GM18909 (cell line): Measurements from ENCODE around the gene KCNIP1.
A peak's percentile ranks its signal among the peaks of the same experiment; 100 is the strongest.

Experiments used
- ATAC-seq: cut with Tn5 transposase; IDR thresholded peaks from one replicate; pipeline ENCODE4 v1.9.1; 2021; ENCODE audit warnings: mild to moderate bottlenecking; ENCODE audit not compliant: unreplicated experiment, poor library complexity

Gene KCNIP1

DNA sequence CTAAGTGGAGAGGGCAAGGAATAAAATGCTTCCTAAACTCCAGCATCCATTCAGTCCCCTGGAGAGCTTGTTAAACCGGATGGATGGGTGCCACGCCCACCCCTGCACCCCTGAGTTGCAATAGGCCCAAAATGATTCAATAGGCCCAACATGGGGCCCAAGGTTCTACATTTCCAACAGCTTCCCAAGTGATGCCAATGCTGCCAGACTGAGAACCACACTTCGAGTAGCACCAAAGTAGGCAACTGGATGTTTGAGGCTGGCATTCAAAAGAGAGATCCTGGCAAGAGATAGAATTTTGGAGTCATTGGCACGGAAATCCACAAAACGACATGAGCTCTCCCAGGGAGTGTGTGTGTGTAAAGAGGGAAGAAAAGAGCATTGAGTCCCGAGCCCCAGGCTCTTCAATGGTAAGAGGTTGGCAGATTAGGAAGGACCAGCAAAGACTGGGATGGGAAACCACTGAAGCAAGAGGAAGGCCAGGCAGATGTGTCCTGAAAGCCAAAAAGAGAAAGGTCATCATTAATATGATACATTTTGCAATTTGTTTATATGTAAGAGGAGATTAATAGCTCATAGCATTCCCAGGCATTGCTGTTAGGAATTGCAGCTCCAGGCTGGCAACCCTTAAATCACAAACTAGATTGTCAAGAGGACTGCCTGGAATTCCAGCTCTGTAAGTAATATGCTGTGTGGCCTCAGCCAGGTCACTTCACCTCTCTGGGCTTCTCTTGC, 130.6 kb downstream of the KCNIP1 start:
- ATAC-seq = no peak

- no peak for ATAC-seq
Observed at GRCh38 chr5:170635706-170636105, 131.9 kb downstream of the KCNIP1 start.

DNA sequence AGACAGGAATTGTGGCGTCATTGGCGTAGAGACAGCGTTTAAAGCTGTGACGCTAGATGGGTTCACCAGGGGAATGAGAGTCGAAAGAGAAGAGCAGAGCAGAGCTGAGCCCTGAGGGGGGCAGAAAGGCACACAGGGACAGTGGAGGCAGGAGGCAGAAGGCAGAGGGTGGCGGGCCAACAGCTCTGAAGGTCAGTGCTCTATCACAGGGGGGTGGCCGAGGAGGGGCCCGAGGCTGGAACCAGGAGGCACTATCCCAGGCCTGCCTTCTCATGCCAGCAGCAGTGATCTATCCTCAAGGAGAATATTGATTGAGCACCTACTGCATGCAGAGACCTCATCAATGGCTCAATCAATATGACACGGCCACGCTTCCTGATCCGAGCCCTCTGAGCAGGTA, 132.4 kb downstream of the KCNIP1 start:
- no peak for ATAC-seq

DNA sequence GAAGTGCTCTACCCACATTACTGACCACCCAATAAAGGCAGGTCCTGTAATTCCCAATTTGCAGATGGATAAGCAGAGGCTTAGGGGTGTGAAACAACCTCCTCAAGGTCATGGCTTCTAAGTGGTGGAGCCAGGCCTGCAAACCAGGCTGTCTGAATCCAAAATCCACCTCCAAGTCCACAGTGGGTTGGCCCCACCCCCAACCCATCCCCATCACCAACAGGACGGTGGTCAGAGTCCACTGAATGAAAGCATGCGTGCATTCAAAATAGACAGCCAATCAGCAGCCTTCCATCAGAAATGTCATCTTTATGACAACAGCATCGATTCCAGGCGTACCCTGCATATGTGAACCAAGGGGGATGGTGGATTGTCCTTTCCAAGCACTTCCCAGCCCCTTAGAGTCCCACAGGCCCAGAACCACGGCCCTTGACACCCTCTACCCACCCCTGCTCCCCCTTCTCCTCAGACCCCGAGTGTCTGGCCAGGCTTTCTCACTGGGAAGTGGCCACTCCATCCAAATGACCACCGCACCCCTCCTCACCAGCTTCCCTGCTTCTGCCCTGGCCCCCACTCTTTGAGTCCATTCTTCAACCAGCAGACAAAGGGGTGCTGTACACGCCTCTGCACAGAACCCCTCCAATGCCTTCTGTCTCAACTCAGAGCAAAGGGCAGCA, 133.1 kb downstream of the KCNIP1 start:
- no peak for ATAC-seq

DNA sequence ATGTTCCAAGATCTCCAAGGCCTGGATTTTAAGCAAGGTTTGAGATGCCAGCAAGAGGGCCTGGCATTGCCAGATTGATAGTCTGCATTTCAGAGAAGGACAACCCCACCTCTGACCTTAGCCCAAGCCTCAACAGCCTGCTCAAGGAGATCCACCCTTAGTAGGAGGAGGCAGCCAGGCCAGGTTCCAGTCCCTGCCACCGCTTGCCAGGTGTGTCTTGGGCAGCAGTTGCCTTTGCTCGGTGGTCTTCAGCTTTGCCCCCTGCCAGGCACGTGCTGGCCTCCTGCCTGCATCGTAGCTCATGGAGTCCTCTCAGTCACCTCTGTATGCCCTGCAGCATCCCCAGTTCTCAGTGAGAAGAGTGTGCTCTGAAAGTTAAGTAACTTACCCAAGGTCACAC, 134.2 kb downstream of the KCNIP1 start:
- no peak for ATAC-seq

- peak; percentile 75 for ATAC-seq
Observed at GRCh38 chr5:170638454-170639220, 134.8 kb downstream of the KCNIP1 start.

DNA sequence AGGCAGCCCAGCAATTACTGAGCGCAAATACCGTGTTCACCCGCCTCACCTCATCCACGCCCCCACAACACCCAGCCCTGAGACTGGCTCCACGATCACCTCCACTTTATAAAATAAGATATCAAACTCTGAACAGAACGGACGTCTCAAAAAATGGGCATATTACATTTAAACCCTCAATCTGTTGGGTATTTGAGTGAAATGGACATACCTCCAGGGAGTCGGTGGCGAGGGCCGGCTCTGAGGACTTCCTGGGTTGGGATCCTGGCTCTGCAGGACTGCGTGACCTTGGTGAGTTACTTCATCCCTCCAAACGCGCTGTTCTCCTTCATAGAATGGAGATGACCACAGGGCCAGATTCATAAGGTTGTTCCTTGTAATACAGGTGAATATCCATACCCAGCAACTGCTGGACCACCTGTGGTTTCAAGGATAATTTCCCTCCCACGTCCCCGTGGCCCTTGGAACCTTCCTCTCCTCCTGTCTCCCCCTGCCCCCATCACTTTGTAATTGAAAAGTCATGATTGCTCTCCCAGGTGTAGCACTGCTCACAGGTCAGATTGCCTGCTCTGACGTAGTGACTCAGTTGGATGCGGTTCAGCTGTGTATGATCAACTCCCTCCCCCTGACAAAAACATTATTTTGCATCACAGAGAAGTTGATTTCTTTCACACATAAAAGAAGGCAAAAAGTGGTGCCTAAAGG, 135.6 kb downstream of the KCNIP1 start:
- ATAC-seq = no peak

DNA sequence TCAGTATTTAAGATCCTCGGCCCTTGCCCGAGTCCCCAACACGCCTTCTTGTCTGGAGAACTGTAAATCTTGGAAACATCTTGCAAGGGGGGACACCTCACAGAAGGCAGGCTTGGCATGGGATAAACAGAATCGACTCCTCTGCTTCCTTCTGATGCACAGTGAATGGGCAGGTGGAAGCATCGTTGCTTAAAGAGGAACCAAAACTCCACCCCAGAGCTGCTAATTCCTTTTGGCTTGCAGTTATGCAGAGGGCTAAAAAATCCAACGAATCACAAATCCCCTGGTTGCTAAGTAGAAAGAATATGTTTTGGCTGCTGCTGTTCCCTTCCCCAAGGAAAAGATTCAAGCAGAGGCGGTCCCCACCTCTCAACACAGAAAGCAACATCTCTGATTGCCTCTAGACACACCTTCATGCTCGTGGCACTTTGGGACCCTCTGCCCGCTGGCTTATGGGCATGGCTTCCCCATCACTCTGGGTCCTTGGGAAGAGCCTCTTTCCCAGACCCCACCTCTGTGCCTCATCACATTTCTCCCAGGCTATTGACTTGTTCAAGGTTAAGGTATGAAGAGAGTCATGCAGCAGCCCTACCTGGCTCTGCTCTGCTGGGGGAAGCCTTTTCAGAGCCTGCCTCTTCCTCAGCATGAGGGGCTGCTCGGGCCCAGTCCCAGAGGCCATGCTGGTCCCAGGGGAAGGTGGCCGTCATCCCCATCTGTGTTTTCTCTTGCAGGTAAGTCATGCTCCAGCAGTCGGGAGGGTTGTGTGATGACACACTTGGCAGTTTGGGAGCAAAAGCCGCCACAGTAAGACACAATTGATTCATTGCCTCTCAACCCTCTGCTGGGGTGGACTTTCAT, 137.1 kb downstream of the KCNIP1 start:
- no peak for ATAC-seq

GRCh38 chr5:170641589-170642031, 137.8 kb downstream of the KCNIP1 start:
- no peak for ATAC-seq

DNA sequence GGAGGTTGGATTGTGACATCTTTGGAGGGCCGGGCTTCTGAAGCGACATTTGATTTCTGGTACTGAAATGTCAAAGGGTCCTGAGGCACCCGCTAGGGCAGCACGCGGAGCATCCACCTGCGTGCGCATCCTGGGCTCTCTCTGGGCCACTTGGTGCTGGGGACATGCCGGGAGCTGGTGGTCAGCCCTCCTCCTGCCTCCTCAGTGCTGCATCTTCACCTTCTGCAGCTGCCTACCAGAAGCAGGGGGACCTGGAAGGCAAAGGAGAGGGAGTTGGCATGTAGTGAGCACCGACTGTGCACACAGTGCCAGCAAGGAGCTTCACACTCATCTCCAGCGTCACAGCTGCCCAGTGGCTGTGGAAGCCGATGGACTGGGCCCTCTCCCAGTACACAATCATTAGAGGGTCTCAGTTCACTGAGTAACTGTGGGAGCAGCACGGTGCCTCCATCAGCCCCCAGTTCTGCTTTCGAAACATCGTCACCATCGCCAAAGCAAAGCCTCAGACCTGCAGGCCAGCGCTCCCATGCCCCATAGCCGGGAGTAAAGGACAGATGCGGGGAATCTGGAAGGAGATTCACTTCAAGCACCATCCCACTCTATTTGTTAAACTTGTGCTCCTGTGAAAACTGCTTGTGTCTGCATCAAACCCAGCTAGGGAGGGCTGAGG, 138.4 kb downstream of the KCNIP1 start:
- ATAC-seq = no peak

GRCh38 chr5:170642776-170643436, 139.1 kb downstream of the KCNIP1 start:
- no peak for ATAC-seq

DNA sequence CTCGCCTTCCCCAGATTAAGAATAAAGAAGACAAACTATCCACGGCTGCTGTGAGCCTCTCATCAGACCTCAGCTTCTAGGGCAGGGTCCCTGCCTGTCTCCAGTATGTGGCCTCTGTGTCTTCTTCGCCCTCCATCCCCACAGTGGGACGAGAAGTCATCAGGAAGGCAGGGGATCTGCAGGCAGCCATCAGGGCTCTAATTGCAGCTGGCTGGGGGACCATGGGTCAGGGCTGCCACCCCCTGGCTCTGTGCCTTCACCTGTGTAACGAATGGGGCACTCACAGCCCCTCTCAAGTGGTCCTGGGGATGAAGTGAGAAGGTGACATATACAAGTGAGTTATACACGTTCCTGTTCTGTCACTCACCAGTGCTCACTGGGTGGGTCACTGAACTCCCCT, 139.8 kb downstream of the KCNIP1 start:
- ATAC-seq = no peak

GRCh38 chr5:170644501-170644900, 140.7 kb downstream of the KCNIP1 start:
- ATAC-seq = no peak

DNA sequence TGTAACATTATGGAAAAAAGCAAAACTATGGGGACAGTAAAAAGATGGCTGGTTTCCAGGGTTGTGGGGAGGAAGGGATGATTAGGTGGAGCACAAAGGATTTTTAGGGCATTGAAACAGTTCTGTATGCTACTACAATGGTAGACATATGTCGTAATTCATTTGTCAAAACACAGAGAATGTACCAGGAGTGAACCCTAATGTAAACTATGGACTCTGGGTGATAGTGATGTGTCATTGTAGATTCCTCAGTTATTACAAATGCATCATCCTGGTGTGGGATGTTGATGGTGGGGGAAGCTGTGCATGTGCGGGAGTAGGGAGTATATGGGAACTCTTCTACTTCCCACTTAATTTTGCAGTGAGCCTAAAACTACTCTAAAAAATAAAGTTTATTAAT, 144.7 kb downstream of the KCNIP1 start:
- ATAC-seq = no peak

- no peak for ATAC-seq
Observed at GRCh38 chr5:170650850-170651249, 147.0 kb downstream of the KCNIP1 start.

DNA sequence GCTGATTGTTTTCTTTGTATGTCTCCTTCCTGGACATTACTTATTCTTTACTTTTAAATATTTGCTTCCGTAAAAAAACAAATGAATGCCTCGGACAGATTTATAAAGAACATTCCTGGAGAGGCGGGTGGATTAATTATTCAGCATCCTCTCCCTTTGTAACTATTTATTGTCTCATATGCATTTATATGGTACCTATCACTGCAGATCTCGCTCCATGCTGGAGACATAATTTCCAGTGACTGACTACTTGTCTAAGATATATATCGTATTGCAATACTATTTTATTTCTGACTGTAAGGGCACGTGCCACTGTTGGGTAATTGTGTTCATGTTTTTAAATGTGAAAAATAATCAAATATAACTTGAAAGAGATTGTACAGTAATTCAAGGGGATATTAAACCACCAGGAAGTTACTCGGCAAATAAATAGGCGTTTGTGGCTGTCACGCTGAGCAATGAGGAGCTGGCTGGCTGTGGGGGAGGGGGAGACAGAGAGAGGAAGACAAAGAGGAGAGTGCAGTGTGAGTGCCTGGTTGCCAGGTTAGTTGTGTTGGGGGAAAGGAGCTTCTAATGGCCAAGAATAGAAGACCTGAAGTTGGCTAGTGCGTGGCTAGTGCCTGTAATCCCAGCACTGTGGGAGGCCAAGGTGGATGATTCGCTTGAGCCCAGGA, 147.9 kb downstream of the KCNIP1 start:
- no peak for ATAC-seq

DNA sequence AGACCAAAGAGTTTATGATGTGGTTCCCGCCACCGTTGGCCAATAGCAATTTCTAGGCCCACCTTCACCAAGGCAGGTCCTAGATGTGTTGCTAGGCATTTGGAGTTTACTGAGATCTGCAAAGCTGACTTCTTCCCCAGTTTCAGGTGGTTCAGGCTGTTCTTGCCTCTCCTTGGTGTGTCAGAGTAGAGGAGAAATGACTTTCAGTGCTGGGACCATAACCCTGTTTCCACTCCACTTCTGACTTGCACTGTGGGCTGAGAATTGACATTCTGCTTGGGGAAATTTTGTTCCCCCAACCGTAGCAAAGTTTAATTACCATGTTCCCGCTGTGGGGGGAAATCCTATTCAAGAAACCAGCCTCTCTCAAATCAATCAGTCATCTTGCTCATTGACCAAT, 151.7 kb downstream of the KCNIP1 start:
- ATAC-seq = no peak

DNA sequence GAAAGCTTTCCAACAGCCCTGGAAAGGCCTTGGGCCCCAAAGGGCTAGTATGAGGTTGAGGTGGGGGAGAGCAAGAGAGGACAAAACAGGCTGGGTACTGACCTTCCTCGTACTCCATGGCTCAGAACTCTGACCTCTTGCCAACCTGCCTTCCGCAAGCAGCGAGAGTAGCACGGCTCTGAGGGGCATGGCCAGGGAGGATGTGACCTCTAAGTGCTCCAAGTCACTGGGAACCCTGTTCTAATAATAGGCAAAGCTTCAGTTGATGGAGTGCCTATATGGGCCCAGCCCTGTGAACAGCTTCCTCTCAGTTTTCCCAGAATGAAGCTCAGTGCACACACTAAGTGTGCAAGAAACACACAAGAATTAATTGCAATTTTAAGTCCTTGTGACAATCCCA, 152.1 kb downstream of the KCNIP1 start:
- no peak for ATAC-seq
